Panc1 (cell line): ENCODE results near the gene ADNP. TPM values are rescaled to one million over a fixed set of nuclear protein-coding genes. Genes with fewer than 3 reads are reported as not detected.

Experiments
- ATAC-seq: fragments of 200-7000 bp; cut with Tn5 transposase; 2 replicates; pipeline ENCODE4 v1.9.1; 2020; ENCODE audit warnings: mild to moderate bottlenecking, moderate library complexity
- BruUV-seq: library from RNA; stranded (reverse); fragments of 400-500 nt; replicated peaks from 2 replicates; lab custom pipeline; 2021; lab: Mats Ljungman, UMichigan
- CTCF ChIA-PET: fragments of 300-600 bp; sonication (Branson Sonifier 250); formaldehyde crosslinking; loops from one replicate; lab custom pipeline; 2022; ENCODE audit warnings: antibody characterized with exemption; lab: Charles Lee
- POLR2A ChIA-PET: fragments of 300-600 bp; sonication (Branson Sonifier 250); formaldehyde crosslinking; loops from one replicate; lab custom pipeline; 2022; ENCODE audit warnings: antibody characterized with exemption; lab: Charles Lee
- DNase-seq: peaks from one replicate; pipeline ENCODE4 v3.0.0-alpha.2; 2010; ENCODE audit warnings: low read depth, low spot score
- H3K27ac ChIP-seq: 2 replicates; pipeline ENCODE4 v1.5.1; 2011; ENCODE audit warnings: mild to moderate bottlenecking, low read length, inconsistent platforms
- H3K27me3 ChIP-seq: fragments of 200-500 bp; sonication (Bioruptor generic); 2 replicates; pipeline ENCODE4 v1.6.0; 2014; ENCODE audit warnings: low read length, inconsistent platforms; ENCODE audit not compliant: control insufficient read depth, insufficient read depth
- H3K36me3 ChIP-seq: fragments of 200-500 bp; sonication (Bioruptor generic); 2 replicates; pipeline ENCODE4 v1.5.1; 2014; ENCODE audit warnings: inconsistent platforms, mild to moderate bottlenecking, low read length, moderate library complexity; ENCODE audit not compliant: control insufficient read depth, insufficient read depth
- H3K4me1 ChIP-seq: 2 replicates; pipeline ENCODE4 v1.5.1; 2011; ENCODE audit warnings: inconsistent platforms, mild to moderate bottlenecking, low read length, moderate library complexity; ENCODE audit not compliant: control insufficient read depth, insufficient read depth
- H3K4me3 ChIP-seq, 2 experiments: 2 replicates each; pipeline ENCODE4 v1.5.1; 2011 to 2012; ENCODE audit warnings: low read depth in 2 of 2, low read length in 2 of 2, mild to moderate bottlenecking in 2 of 2, inconsistent platforms in 1 of 2, moderate library complexity in 1 of 2
- H3K9me3 ChIP-seq: fragments of 200-500 bp; sonication (Bioruptor generic); 2 replicates; pipeline ENCODE4 v1.5.1; 2014; ENCODE audit warnings: low read depth, mild to moderate bottlenecking, inconsistent platforms, low read length, moderate library complexity; ENCODE audit not compliant: control insufficient read depth, insufficient read depth
- POLR2AphosphoS5 ChIP-seq: IDR thresholded peaks from 2 replicates; pipeline ENCODE4 v1.6.1; 2012; ENCODE audit warnings: mild to moderate bottlenecking, low read depth, low read length, moderate library complexity
- SIN3A ChIP-seq: IDR thresholded peaks from 2 replicates; pipeline ENCODE4 v1.6.1; 2012; ENCODE audit warnings: low read depth, mild to moderate bottlenecking, low read length, moderate library complexity, borderline replicate concordance; ENCODE audit not compliant: insufficient read depth
- TCF7L2 ChIP-seq: IDR thresholded peaks from 2 replicates; pipeline ENCODE4 v1.6.1; 2011; ENCODE audit warnings: mild to moderate bottlenecking, low read depth, low read length, inconsistent platforms
- in situ Hi-C: cut with HindIII; loops from 2 replicates; pipeline ENCODE4 v1.10.0; 2016; ENCODE audit warnings: low sequenced_read_pairs, low pct_unique_long_range_greater_than_20kb
- intact Hi-C: fragments of 100-400 bp; cut with micrococcal nuclease; formaldehyde crosslinking; loops from one replicate; pipeline ENCODE4 v1.10.0; 2022; ENCODE audit not compliant: unreplicated experiment
- total RNA-seq: library from RNA; stranded (reverse); gene quantifications from one replicate; pipeline ENCODE4 v1.2.1, GENCODE V29; 2021; ENCODE audit not compliant: unreplicated experiment
- TF ChIP-seq, protein P1 (sequence below): fragments of 450-650 bp; IDR thresholded peaks from 2 replicates; pipeline ENCODE4 v1.5.1; 2017; ENCODE audit warnings: mild to moderate bottlenecking
- TF ChIP-seq, protein P2 (sequence below), 2 experiments: IDR thresholded peaks; 2 replicates each; pipeline ENCODE4 v1.6.1; 2011 to 2012; ENCODE audit warnings: low read depth in 2 of 2, control low read depth in 1 of 2, low read length in 1 of 2, mild to moderate bottlenecking in 1 of 2, moderate library complexity in 1 of 2; ENCODE audit not compliant: insufficient read depth in 1 of 2

The ADNP gene
- total RNA-seq, 1 experiment from 2014 or later: 65.1 TPM

DNA sequence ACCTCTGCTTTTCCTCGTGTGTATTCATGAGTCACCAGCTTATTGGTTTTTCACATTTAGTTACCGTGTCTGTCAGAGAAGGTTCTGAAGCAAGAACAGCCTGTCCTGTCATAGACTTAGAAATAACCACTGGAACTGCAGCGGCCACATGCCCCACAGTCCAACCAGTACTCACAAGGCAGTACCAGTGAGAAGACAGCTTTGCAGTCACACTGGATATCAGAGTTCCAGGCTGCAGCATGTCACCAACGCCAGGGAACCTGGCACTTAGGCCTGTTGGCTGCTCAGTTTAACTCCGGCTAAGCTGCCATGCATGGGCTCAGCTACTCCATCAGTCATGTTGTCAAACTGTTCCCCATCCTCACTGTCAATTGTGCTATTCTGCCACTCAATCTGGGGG, 40.1 kb downstream of the ADNP start:
- in situ Hi-C loops: no loop called here
- intact Hi-C loops: no loop called here
- BruUV-seq: no TSS peak

DNA sequence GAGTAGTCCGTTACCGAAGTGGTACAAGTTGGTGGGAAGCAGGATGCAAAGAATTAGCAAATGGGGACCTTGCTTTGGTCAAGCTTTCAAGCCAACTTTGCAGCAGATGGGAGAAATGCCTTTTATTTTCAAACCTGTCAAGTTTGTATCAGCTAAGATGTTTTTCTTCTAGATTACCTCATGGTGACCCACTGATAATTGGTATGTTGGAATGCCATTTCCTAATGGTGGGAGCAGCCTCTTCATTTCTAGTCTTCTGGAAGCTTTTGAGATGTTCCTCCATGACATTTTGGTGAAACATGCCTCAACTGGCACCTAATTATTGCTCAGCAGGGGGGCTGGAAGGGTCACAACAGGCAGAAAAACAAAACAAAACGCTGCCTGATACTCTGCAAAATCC, 43.7 kb downstream of the ADNP start:
- H3K36me3 ChIP-seq: peaks cover 4% of the 10 kb centered on the region; the same call in 1 of the 2 replicates
- H3K4me3 ChIP-seq: no peak overlapping the region
- no peaks in the 10 kb centered on the region for H3K9me3 ChIP-seq
- H3K27me3 ChIP-seq: no peaks in the 10 kb centered on the region
- ChIA-PET CTCF (no interaction called here), POLR2A (interaction anchor here (0.6 kb wide), 1 partner anchor 41 kb away, joined by 3 read pairs; no protein-coding TSS in a partner anchor)
- no peaks in the 10 kb centered on the region for H3K4me1 ChIP-seq
- TF ChIP-seq POLR2AphosphoS5 (no peak), SIN3A (no peak), TCF7L2 (no peak)
- TF ChIP-seq, protein P1, sequence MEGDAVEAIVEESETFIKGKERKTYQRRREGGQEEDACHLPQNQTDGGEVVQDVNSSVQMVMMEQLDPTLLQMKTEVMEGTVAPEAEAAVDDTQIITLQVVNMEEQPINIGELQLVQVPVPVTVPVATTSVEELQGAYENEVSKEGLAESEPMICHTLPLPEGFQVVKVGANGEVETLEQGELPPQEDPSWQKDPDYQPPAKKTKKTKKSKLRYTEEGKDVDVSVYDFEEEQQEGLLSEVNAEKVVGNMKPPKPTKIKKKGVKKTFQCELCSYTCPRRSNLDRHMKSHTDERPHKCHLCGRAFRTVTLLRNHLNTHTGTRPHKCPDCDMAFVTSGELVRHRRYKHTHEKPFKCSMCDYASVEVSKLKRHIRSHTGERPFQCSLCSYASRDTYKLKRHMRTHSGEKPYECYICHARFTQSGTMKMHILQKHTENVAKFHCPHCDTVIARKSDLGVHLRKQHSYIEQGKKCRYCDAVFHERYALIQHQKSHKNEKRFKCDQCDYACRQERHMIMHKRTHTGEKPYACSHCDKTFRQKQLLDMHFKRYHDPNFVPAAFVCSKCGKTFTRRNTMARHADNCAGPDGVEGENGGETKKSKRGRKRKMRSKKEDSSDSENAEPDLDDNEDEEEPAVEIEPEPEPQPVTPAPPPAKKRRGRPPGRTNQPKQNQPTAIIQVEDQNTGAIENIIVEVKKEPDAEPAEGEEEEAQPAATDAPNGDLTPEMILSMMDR: no peak
- TF ChIP-seq, protein P2, sequence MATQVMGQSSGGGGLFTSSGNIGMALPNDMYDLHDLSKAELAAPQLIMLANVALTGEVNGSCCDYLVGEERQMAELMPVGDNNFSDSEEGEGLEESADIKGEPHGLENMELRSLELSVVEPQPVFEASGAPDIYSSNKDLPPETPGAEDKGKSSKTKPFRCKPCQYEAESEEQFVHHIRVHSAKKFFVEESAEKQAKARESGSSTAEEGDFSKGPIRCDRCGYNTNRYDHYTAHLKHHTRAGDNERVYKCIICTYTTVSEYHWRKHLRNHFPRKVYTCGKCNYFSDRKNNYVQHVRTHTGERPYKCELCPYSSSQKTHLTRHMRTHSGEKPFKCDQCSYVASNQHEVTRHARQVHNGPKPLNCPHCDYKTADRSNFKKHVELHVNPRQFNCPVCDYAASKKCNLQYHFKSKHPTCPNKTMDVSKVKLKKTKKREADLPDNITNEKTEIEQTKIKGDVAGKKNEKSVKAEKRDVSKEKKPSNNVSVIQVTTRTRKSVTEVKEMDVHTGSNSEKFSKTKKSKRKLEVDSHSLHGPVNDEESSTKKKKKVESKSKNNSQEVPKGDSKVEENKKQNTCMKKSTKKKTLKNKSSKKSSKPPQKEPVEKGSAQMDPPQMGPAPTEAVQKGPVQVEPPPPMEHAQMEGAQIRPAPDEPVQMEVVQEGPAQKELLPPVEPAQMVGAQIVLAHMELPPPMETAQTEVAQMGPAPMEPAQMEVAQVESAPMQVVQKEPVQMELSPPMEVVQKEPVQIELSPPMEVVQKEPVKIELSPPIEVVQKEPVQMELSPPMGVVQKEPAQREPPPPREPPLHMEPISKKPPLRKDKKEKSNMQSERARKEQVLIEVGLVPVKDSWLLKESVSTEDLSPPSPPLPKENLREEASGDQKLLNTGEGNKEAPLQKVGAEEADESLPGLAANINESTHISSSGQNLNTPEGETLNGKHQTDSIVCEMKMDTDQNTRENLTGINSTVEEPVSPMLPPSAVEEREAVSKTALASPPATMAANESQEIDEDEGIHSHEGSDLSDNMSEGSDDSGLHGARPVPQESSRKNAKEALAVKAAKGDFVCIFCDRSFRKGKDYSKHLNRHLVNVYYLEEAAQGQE (IDR thresholded peaks at IDR 0.05; ENCODE audit: insufficient read depth in 1 of 2, low read depth in 2 of 2, low read length in 1 of 2): no peak
- in situ Hi-C loops (no loop called here), intact Hi-C loops (no loop called here)
- ATAC-seq: no peak
- no peak for DNase-seq
- no peak overlapping the region for H3K27ac ChIP-seq
- no TSS peak for BruUV-seq

More for the DNA sequence above, 40.1 kb downstream of the ADNP start:
- peak; percentile 35; the same call in 1 of the 2 replicates for ATAC-seq
- no peak overlapping the region for H3K27ac ChIP-seq
- H3K4me3 ChIP-seq: no peak overlapping the region
- H3K27me3 ChIP-seq: no peaks in the 10 kb centered on the region
- POLR2A ChIA-PET: no interaction called here
- TF ChIP-seq POLR2AphosphoS5: peak; percentile 8; the same call in 1 of the 2 replicates
- no peak for TF ChIP-seq SIN3A
- TF ChIP-seq TCF7L2: no peak
- TF ChIP-seq, protein P1: no peak
- TF ChIP-seq, protein P2 (IDR thresholded peaks at IDR 0.05; ENCODE audit: insufficient read depth in 1 of 2, low read depth in 2 of 2, low read length in 1 of 2): no peak
- CTCF ChIA-PET: no interaction called here
- no peak for DNase-seq
- peaks cover 20% of the 10 kb centered on the region for H3K36me3 ChIP-seq
- no peaks in the 10 kb centered on the region for H3K9me3 ChIP-seq
- H3K4me1 ChIP-seq: no peaks in the 10 kb centered on the region
